B cell (primary cell): ENCODE results near the gene PPP2CA. TPM values are rescaled to one million over a fixed set of nuclear protein-coding genes. Genes with fewer than 3 reads are reported as not detected.

ENCODE experiments used
- ATAC-seq: fragments of 200-7000 bp; cut with Tn5 transposase; one replicate; pipeline ENCODE4 v1.10.0; 2021; ENCODE audit warnings: low read depth, mild to moderate bottlenecking, moderate number of reproducible peaks, moderate library complexity
- CTCF ChIA-PET: fragments of 350-600 bp; sonication (Branson Sonifier 250); formaldehyde crosslinking; loops from one replicate; lab custom pipeline; 2021; ENCODE audit warnings: antibody characterized with exemption, inconsistent platforms; lab: Charles Lee
- POLR2A ChIA-PET: fragments of 350-600 bp; sonication (Branson Sonifier 250); formaldehyde crosslinking; loops from one replicate; lab custom pipeline; 2021; ENCODE audit warnings: antibody characterized with exemption; lab: Charles Lee
- DNase-seq: peaks from one replicate; pipeline ENCODE4 v3.0.0; 2013
- H2AFZ ChIP-seq: 2 replicates; pipeline ENCODE4 v1.6.1; 2012; ENCODE audit warnings: mild to moderate bottlenecking, low read depth, low read length; ENCODE audit not compliant: insufficient read depth, poor library complexity, severe bottlenecking
- H3K27ac ChIP-seq, 2 donors: 1 replicate in 1 of 2; 2 replicates in 1 of 2; pipeline ENCODE4 v1.5.1; 2012 to 2013; ENCODE audit warnings: low read length in 2 of 2, mild to moderate bottlenecking in 2 of 2, moderate library complexity in 1 of 2
- H3K27me3 ChIP-seq, 4 experiments: fragments of 200-600 bp in 1 of 4; sonication (generic) in 1 of 4; replicated peaks in 1 of 4; 1 replicate in 2 of 4; 2 replicates in 2 of 4; pipeline versions ENCODE4 v1.6.1 to v1.7.0; 2013 to 2016; ENCODE audit warnings: low read length in 3 of 4, mild to moderate bottlenecking in 2 of 4, mixed read lengths in 1 of 4, moderate library complexity in 1 of 4; ENCODE audit not compliant: insufficient read depth in 4 of 4, control insufficient read depth in 3 of 4; ENCODE audit errors: control extremely low read depth in 1 of 4
- H3K36me3 ChIP-seq, 2 experiments: replicated peaks in 1 of 2; 1 replicate in 1 of 2; 2 replicates in 1 of 2; pipeline versions ENCODE4 v1.6.1 to v1.7.1; 2013; ENCODE audit warnings: low read length in 1 of 2; ENCODE audit not compliant: insufficient read depth in 2 of 2, control insufficient read depth in 1 of 2; ENCODE audit errors: control extremely low read depth in 1 of 2, extremely low read depth in 1 of 2
- H3K4me1 ChIP-seq, 2 donors: fragments of 200-600 bp in 1 of 2; sonication (generic) in 1 of 2; 1 replicate in 1 of 2; 2 replicates in 1 of 2; pipeline versions ENCODE4 v1.5.1 to v1.6.1; 2013 to 2017; ENCODE audit warnings: low read length in 2 of 2; ENCODE audit not compliant: control insufficient read depth in 2 of 2, insufficient read depth in 2 of 2
- H3K4me2 ChIP-seq: replicated peaks from 2 replicates; pipeline ENCODE3; 2012; ENCODE audit warnings: mild to moderate bottlenecking, low read depth, low read length; ENCODE audit not compliant: poor library complexity, severe bottlenecking
- H3K4me3 ChIP-seq, 5 experiments: fragments of 200-600 bp in 1 of 5; sonication (generic) in 1 of 5; 1 replicate in 3 of 5; 2 replicates in 2 of 5; pipeline versions ENCODE4 v1.5.1 to v1.7.0; 2011 to 2016; ENCODE audit warnings: low read length in 4 of 5, mild to moderate bottlenecking in 4 of 5, low read depth in 2 of 5, control low read depth in 1 of 5, moderate library complexity in 1 of 5; ENCODE audit not compliant: insufficient read depth in 1 of 5; ENCODE audit errors: control extremely low read depth in 1 of 5, extremely low read depth in 1 of 5
- H3K79me2 ChIP-seq: fragments of 200-600 bp; sonication (generic); one replicate; pipeline ENCODE4 v1.6.0; 2016; ENCODE audit warnings: low read length; ENCODE audit not compliant: control insufficient read depth, insufficient read depth
- H3K9ac ChIP-seq: fragments of 200-600 bp; sonication (generic); 2 replicates; pipeline ENCODE4 v1.6.1; 2017; ENCODE audit warnings: mild to moderate bottlenecking, low read length, moderate library complexity
- H3K9me3 ChIP-seq, 3 donors: one replicate each; pipeline versions ENCODE4 v1.6.1 to v1.7.1; 2013; ENCODE audit warnings: low read length in 2 of 3; ENCODE audit not compliant: control insufficient read depth in 2 of 3, insufficient read depth in 1 of 3; ENCODE audit errors: control extremely low read depth in 1 of 3
- H4K20me1 ChIP-seq: 2 replicates; pipeline ENCODE4 v1.6.0; 2012; ENCODE audit warnings: mild to moderate bottlenecking, low read length; ENCODE audit not compliant: insufficient read depth, control insufficient read depth, poor library complexity, severe bottlenecking
- H3K27ac Mint-ChIP-seq: one replicate; pipeline ENCODE4 v1.8.0; 2021; ENCODE audit warnings: mixed read lengths
- H3K27me3 Mint-ChIP-seq: one replicate; pipeline ENCODE4 v1.8.0; 2021; ENCODE audit warnings: mixed read lengths
- H3K4me1 Mint-ChIP-seq: one replicate; pipeline ENCODE4 v1.8.0; 2021; ENCODE audit warnings: mixed read lengths
- H3K4me3 Mint-ChIP-seq: one replicate; pipeline ENCODE4 v1.8.0; 2021; ENCODE audit warnings: mixed read lengths
- H3K9me3 Mint-ChIP-seq: one replicate; pipeline ENCODE4 v1.8.0; 2022; ENCODE audit warnings: mixed read lengths; ENCODE audit not compliant: insufficient read depth
- CTCF ChIP-seq: fragments of 200-600 bp; IDR thresholded peaks from one replicate; pipeline ENCODE4 v1.8.0; 2022; ENCODE audit warnings: antibody characterized with exemption, mild to moderate bottlenecking
- EZH2 ChIP-seq: IDR thresholded peaks from 2 replicates; pipeline ENCODE4 v1.6.1; 2012; ENCODE audit warnings: borderline replicate concordance, low read depth, mild to moderate bottlenecking, moderate library complexity, low read length; ENCODE audit not compliant: insufficient read depth, poor library complexity, severe bottlenecking
- WGBS: methylation state at CpG from one replicate; pipeline ENCODE4 v1.1.5; 2013; ENCODE audit warnings: missing lambda C conversion rate; ENCODE audit not compliant: insufficient coverage; 5-methylcytosine and 5-hydroxymethylcytosine counted together
- intact Hi-C: fragments of 100-400 bp; cut with micrococcal nuclease; formaldehyde crosslinking; loops from one replicate; pipeline ENCODE4 v1.10.0; 2022
- polyA plus RNA-seq: library from polyadenylated mRNA; depleted of rRNA; stranded (reverse); fragments of >200 nt; gene quantifications from 2 replicates; pipeline ENCODE4 v1.2.3, GENCODE V29; 2012
- total RNA-seq, 2 donors: library from RNA; stranded (reverse); fragments of 120-200 nt in 1 of 2; gene quantifications; 1 replicate in 1 of 2; 2 replicates in 1 of 2; pipeline versions ENCODE4 v1.2.3 to v1.2.4, GENCODE V29; 2013 to 2022

Gene PPP2CA
- total and polyA plus RNA-seq, 2 donors (not counting 1 experiment from before 2014, with no cell fraction given), result 82.3 to 86.2 TPM

- Histone ChIP-seq H4K20me1 (peaks cover 95% of the 10 kb centered on the region), H2AFZ (no peak overlapping the region), H3K27ac (no peak overlapping the region), H3K27me3 (no peaks in the 10 kb centered on the region), H3K36me3 (peaks cover 1 to 46% of the 10 kb centered on the region in 2 experiments), H3K9me3 (no peaks in the 10 kb centered on the region), H3K9ac (no peak overlapping the region), H3K4me2 (no peak overlapping the region), H3K79me2 (peaks cover 87% of the 10 kb centered on the region), H3K4me1 (peaks cover 7 to 8% of the 10 kb centered on the region in 2 donors), H3K4me3 (no peak overlapping the region)
- no peak overlapping the region for H3K27ac Mint-ChIP-seq
- no peak for ATAC-seq
- POLR2A ChIA-PET, result no interaction called here
- intact Hi-C loops, result no loop called here
- no peaks in the 10 kb centered on the region for H3K9me3 Mint-ChIP-seq
- no peak for DNase-seq
- CTCF ChIA-PET, result no interaction called here
- TF ChIP-seq CTCF (no peak), EZH2 (no peak)
- no peaks in the 10 kb centered on the region for H3K27me3 Mint-ChIP-seq
- peaks cover 43% of the 10 kb centered on the region for H3K4me1 Mint-ChIP-seq
- WGBS, result 98% methylated on average over 6 of the region's 7 CpGs
- H3K4me3 Mint-ChIP-seq, result no peak overlapping the region
Measured at GRCh38 chr5:134206627-134207160, 19.2 kb downstream of the PPP2CA start.

GRCh38 chr5:134204575-134204974 lies 21.3 kb downstream of the PPP2CA start:
- intact Hi-C loops, result no loop called here
- Histone ChIP-seq H3K4me3 (no peak overlapping the region), H3K4me2 (no peak overlapping the region), H3K27ac (no peak overlapping the region), H4K20me1 (peaks cover 91% of the 10 kb centered on the region), H3K79me2 (peaks cover 65% of the 10 kb centered on the region), H3K9me3 (no peaks in the 10 kb centered on the region), H3K9ac (no peak overlapping the region), H3K36me3 (peaks cover 1 to 67% of the 10 kb centered on the region in 2 experiments), H3K4me1 (peaks cover 3 to 5% of the 10 kb centered on the region in 2 donors), H3K27me3 (no peaks in the 10 kb centered on the region), H2AFZ (no peak overlapping the region)
- Mint-ChIP-seq H3K4me3 (no peak overlapping the region), H3K9me3 (no peaks in the 10 kb centered on the region), H3K27me3 (no peaks in the 10 kb centered on the region), H3K27ac (no peak overlapping the region), H3K4me1 (peaks cover 31% of the 10 kb centered on the region)
- 100% methylated on average over 1 of the region's 4 CpGs for WGBS
- ChIA-PET CTCF (interaction anchor here (1.4 to 1.9 kb wide), 3 partner anchors 21 to 374 kb away, joined by 3 to 4 read pairs (median 3); no protein-coding TSS in a partner anchor), POLR2A (interaction anchor here (0.7 kb wide), 1 partner anchor 689 kb away, joined by 5 read pairs; no protein-coding TSS in a partner anchor)
- ATAC-seq (no peak), DNase-seq (no peak)
- TF ChIP-seq EZH2 (no peak), CTCF (no peak)
